ENCODE results near the gene NCKAP5. TPM values are rescaled to one million over a fixed set of nuclear protein-coding genes. Genes with fewer than 3 reads are reported as not detected.

NCKAP5 gene
- total and polyA plus RNA-seq, 9 of the 15 experiments (the other 6 are each of a cell fraction or from before 2014, with no cell fraction given): not detected

GRCh38 chr2:133400411-133400810 lies 167.9 kb downstream of the NCKAP5 start:
- ChIA-PET POLR2A (no interaction called here), CTCF (ENCODE audit: low intra/inter-chr PET ratio) (no interaction called here)
- intact Hi-C loops (cut with micrococcal nuclease) (no loop called here), in situ Hi-C loops (cut with MboI) (no loop called here)
- DNase-seq (ENCODE audit: extremely low read depth in 1 of 4, low spot score in 3 of 4) (no peak), ATAC-seq (no peak), FAIRE-seq (no peak)
- H3K4me2 ChIP-seq (ENCODE audit: insufficient read depth, low read length): no peak overlapping the region
- no TSS peak for BruUV-seq (replicated peaks)
- TF ChIP-seq MAX (CRISPR knock-in tag; IDR thresholded peaks at IDR 0.05): no peak
- no peak for TF ChIP-seq DPF2 (IDR thresholded peaks at IDR 0.05)
- no peak for TF ChIP-seq ARID2 (IDR thresholded peaks at IDR 0.05)
- no peak for TF ChIP-seq ZNF354B (CRISPR knock-in tag; IDR thresholded peaks at IDR 0.05)
- TF ChIP-seq BRD9 (IDR thresholded peaks at IDR 0.05; ENCODE audit: low read depth, partially characterized antibody): no peak
- TF ChIP-seq SETDB1 (IDR thresholded peaks at IDR 0.05; ENCODE audit: low read length): no peak
- H3K4me3 ChIP-seq: no peak overlapping the region
- no peak overlapping the region for H3K27ac ChIP-seq (ENCODE audit: extremely low read depth, low read depth, low read length)
- H3K9me1 ChIP-seq (ENCODE audit: control insufficient read depth, insufficient read depth, low read length): no peaks in the 10 kb centered on the region
- no peak overlapping the region for H2AFZ ChIP-seq (ENCODE audit: low read depth, low read length)
- no peaks in the 10 kb centered on the region for H3K79me2 ChIP-seq (ENCODE audit: control insufficient read depth, insufficient read depth, low read length)
- no peaks in the 10 kb centered on the region for H3K4me1 ChIP-seq (replicated peaks in 1 of 2; ENCODE audit: control insufficient read depth in 2 of 2, insufficient read depth in 2 of 2, low read length in 2 of 2)
- WGBS (ENCODE audit: insufficient coverage, low coverage, missing lambda C conversion rate): 0% methylated on average over 2 of the region's 2 CpGs
- H3K36me3 ChIP-seq (ENCODE audit: control insufficient read depth, insufficient read depth, low read length): no peaks in the 10 kb centered on the region
- H3K9ac ChIP-seq (ENCODE audit: insufficient read depth in 1 of 2, low read depth in 2 of 2, low read length in 2 of 2): no peak overlapping the region
- H3K27me3 ChIP-seq (ENCODE audit: control insufficient read depth in 2 of 2, insufficient read depth in 2 of 2, low read length in 2 of 2): no peaks in the 10 kb centered on the region
- no peaks in the 10 kb centered on the region for H4K20me1 ChIP-seq (replicated peaks; ENCODE audit: control insufficient read depth, insufficient read depth, low read length)
- H3K9me3 ChIP-seq (replicated peaks; ENCODE audit: control insufficient read depth, insufficient read depth, low read depth, low read length): no peaks in the 10 kb centered on the region

- no peak overlapping the region for H3K4me3 ChIP-seq
- no peak overlapping the region for H3K4me2 ChIP-seq (ENCODE audit: insufficient read depth, low read length)
- no peak for DNase-seq (ENCODE audit: extremely low read depth in 1 of 4, low spot score in 3 of 4)
- no peaks in the 10 kb centered on the region for H4K20me1 ChIP-seq (replicated peaks; ENCODE audit: control insufficient read depth, insufficient read depth, low read length)
- no peak overlapping the region for H3K27ac ChIP-seq (ENCODE audit: extremely low read depth, low read depth, low read length)
- no peak for FAIRE-seq
- CTCF ChIA-PET (ENCODE audit: low intra/inter-chr PET ratio): no interaction called here
- no peaks in the 10 kb centered on the region for H3K4me1 ChIP-seq (replicated peaks in 1 of 2; ENCODE audit: control insufficient read depth in 2 of 2, insufficient read depth in 2 of 2, low read length in 2 of 2)
- no peaks in the 10 kb centered on the region for H3K36me3 ChIP-seq (ENCODE audit: control insufficient read depth, insufficient read depth, low read length)
- H3K9me3 ChIP-seq (replicated peaks; ENCODE audit: control insufficient read depth, insufficient read depth, low read depth, low read length): no peaks in the 10 kb centered on the region
- TF ChIP-seq E2F5 (CRISPR knock-in tag; IDR thresholded peaks at IDR 0.05) (no peak), DEAF1 (CRISPR knock-in tag; IDR thresholded peaks at IDR 0.05) (no peak)
- intact Hi-C loops (cut with micrococcal nuclease): no loop called here
- POLR2A ChIA-PET: no interaction called here
- no TSS peak for BruUV-seq (replicated peaks)
- no peaks in the 10 kb centered on the region for H3K9me1 ChIP-seq (ENCODE audit: control insufficient read depth, insufficient read depth, low read length)
- no peaks in the 10 kb centered on the region for H3K27me3 ChIP-seq (ENCODE audit: control insufficient read depth in 2 of 2, insufficient read depth in 2 of 2, low read length in 2 of 2)
- no peaks in the 10 kb centered on the region for H3K79me2 ChIP-seq (ENCODE audit: control insufficient read depth, insufficient read depth, low read length)
- ATAC-seq: no peak
- 0% methylated on average over 1 of the region's 1 CpG for WGBS (ENCODE audit: insufficient coverage, low coverage, missing lambda C conversion rate)
- no peak overlapping the region for H3K9ac ChIP-seq (ENCODE audit: insufficient read depth in 1 of 2, low read depth in 2 of 2, low read length in 2 of 2)
- H2AFZ ChIP-seq (ENCODE audit: low read depth, low read length): no peak overlapping the region
- in situ Hi-C loops (cut with MboI): no loop called here
Measured at GRCh38 chr2:133393895-133394294, 174.4 kb downstream of the NCKAP5 start.

Data from K562 (cell line).